Activated CD4-positive, alpha-beta T cell treated with anti-CD3 and anti-CD28 coated beads, Interleukin-10, Interleukin-2, amounts not matched to agents 100 ng/mL and 50 ng/mL, durations not matched to agents 16 hours and 8 hours (primary cell): ENCODE measurements around the gene AP3B2.

Experiments
- DNase-seq: peaks from one replicate; pipeline ENCODE4 v3.0.0-alpha.2; 2020

AP3B2 gene

GRCh38 chr15:82689147-82689546 lies 20.5 kb downstream of the AP3B2 start:
- DNase-seq = no peak

GRCh38 chr15:82688691-82689090 lies 21.0 kb downstream of the AP3B2 start:
- no peak for DNase-seq

DNA sequence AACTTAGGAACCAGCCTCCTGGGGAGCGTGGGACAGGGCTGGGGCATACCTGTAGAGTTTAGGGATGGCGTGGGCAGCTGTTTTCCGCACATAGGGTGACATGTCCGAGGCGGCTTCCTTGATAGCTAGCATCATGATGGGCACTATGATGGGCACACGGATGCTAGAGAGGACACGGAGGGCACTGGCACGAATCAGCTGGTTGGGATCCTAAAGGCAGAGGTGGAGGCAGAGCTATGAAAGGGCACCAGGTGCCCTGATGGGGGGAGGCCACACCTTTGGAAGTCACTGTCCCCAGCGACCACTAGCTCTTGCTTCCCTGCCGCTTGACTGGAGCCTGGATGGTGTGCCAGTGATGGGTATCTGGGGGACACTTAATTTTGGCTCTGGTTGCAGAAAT lies 28.3 kb downstream of the AP3B2 start:
- DNase-seq = no peak

DNA sequence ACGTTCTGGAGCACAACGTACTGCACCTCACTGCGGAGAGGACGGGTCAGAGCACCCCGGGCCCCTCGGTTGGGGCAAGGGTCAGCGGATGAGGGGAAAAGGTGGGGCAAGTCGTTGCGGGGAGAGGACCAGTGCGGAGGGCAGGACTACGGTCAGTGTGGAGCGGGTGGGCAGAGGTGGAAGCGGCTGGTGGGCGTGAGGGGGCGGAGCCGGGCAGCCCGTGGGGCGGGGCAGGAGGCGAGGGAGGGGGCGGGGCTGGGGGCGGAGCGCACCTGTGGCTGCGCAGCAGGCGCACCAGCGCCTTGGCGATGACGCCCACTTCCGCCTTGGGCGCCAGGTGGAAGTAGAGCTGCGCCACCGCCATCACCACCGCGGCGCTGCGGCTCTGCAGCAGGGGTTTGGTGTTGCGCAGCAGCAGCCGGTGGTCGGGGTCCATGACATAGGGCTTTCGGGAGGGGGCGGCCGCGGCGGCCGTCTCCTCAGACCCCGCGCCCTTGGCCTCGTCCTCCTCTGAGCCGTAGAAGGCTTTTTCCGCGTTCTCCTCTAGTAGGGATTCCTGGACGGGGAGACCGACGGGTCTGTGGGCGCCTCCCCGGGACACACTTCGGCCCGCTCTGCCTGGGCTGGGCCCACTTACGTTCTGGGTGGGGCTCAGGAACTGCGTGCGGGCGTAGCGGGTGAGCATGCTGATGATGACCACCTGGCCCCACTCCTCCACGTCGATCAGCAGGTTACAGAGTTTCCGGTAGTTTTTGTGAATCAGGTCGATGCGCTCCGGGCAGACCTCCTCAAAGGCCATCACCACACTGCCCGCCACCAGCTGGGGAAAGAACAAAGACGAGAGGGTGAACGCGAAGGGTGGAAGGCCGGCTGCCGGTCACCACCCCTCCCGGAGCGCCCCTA lies 29.2 kb downstream of the AP3B2 start:
- DNase-seq = peak; percentile 76

GRCh38 chr15:82679626-82680199 lies 30.0 kb downstream of the AP3B2 start:
- DNase-seq = no peak

DNA sequence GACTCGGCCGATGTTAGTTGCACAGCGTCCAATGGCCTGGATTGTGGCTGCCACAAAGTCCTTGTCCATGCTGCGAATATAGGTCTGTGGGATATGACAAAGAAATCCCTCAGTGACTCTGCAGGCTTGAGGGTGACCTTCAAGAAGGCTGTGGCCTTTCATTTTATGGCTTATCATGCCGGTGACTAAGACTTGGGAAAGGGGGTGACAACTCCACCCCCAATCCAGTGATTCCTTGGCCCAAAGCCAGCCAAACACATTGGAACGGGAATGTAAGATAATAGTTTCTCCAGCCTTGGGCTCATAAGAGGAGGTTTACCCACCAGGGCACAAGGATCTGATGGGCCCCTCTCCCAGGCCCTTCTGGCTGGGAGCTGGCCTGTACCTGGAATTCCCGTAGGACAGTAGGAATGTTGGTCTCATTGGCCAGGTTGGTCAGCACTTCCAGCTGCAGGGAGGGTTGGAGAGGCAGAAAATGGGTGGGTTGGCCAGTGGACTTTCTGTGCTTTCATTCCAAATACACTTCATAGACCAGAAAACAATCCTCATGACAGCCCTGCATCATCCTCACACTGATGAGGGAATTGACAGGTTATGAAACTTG lies 31.9 kb downstream of the AP3B2 start:
- DNase-seq = no peak

- DNase-seq = no peak
Observed at GRCh38 chr15:82674873-82675272, 34.8 kb downstream of the AP3B2 start.

GRCh38 chr15:82670699-82671098 lies 39.0 kb downstream of the AP3B2 start:
- no peak for DNase-seq

- no peak for DNase-seq
Observed at GRCh38 chr15:82666606-82667005, 43.1 kb downstream of the AP3B2 start.

DNA sequence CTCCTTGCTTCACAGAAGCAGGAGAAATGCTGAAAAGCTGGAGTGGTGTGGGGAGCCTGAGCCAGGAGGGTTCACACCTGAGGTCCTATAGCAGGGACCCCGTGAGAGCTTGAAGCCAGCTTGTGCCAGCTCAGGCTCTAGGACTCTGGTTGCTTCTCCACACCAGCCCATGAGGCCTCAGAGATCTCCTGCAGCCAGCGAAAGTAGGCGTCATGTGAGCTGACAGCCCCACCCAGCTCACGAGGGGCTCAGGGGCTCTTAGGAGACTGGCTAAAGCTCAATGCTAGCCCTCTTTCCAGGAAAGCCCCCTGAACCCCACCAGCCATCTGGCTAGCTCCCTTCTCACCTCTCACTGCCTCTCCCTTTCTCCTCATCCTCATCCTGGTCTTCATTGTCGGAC lies 45.7 kb downstream of the AP3B2 start:
- no peak for DNase-seq

DNA sequence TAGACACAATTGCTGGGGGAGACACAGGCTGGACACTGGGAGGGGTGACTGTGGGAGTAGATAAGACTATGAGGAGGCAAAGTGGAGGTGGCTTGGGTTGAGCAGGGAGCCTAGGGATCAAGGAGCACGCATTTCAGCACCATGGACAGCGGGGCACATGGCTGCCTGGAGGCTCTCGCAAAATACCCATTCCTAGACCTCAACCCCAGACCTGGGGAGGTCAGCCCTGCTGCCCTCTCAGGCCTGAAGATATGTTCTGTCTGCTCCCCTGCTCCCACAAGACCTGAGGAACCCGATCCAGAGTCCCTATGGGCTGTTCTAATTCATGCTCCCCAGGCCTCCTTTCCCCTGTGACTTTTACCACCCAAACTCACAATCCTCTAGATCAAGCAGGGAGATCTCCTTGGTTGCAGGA lies 46.5 kb downstream of the AP3B2 start:
- DNase-seq = peak; percentile 34

- DNase-seq = no peak
Observed at GRCh38 chr15:82662641-82663040, 47.0 kb downstream of the AP3B2 start.

DNA sequence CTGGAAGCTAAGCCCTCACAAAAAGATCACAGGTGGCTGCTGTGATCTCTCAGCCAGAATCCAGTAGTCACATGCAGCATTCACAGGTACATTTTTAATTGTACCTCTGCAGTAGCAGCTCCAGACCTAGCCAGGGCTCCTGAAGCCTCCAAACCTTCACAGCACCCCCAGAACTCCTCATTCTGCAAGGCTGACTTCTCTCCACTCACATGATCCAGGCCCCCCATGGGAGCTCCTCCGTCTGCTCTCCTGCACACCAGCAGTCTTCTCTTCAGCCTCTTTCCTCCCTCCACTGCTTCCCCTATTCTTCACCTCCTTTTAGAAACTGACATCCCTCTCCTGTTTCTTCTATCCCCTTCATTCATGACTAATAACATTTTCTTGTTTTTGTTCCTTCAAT lies 49.3 kb downstream of the AP3B2 start:
- no peak for DNase-seq

- no peak for DNase-seq
Observed at GRCh38 chr15:82656641-82657266, 52.9 kb downstream of the AP3B2 start.

DNA sequence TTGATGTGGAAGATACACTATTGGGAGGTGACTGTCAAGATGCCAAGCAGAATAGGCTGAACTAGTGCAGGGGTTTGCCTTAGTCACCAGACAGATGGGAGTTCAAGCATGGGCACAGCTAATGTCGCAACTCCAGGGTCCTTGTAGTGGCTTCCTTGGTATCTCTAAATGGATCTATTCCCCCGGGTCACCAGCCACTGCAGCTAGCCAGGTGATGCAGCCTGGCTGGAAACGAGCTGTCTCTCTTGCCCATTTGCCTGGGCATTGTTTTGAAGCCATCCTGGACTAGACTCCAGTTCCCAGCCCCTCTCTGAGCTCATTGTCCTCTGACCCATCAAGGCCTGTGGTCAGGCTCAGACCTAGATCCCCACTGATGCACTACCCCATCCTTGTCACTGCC lies 54.1 kb downstream of the AP3B2 start:
- DNase-seq = no peak

- no peak for DNase-seq
Observed at GRCh38 chr15:82653483-82654168, 56.0 kb downstream of the AP3B2 start.

DNA sequence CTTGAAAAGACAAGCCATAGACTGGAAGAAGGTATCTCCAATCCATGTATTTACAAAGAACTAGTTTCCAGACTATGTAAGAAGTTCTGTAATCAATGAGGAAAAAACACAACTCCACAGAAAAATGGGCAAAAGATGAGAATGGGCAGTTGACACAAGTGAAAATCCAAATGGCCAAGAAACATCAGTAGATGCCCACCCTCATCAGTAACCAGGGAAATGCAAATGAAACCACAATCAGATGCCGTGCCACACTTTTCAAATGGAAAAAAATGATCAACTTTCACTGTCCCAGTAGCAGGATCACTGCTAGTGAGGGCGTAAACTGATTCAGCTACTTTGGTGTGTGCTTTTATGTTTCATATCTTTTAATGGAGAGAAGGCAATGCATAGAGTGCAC lies 58.0 kb downstream of the AP3B2 start:
- DNase-seq = no peak

DNA sequence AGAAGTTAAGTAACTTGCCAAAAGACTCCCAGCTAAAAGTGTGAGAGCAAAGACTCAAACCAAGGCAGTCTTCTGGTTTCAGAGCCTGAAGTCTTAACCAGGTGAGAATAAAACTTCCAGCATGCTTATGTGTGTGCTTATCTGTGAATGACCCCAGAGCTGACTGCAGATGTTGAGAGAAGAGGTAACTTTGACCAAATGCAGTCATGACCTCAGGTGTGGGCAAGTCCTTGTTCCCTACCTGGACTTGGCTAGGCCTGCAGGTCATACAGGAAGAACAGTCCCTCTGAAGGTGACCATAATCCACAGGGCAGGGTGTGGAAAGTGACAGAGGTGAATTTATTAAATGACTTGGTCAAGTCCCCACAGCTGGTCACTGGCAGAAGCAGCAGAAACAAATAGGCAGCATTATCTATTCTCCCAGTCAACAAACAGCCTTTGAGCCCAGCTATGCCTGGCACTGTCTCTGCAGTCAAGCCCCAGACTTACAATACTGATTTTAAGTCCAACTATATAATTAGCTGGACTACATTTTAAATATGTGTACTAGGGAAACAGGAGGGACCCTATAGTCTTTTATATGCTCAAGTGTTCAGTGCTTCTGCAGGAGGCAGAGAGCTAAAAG lies 59.5 kb downstream of the AP3B2 start:
- DNase-seq = no peak

GRCh38 chr15:82649226-82649999 lies 60.3 kb downstream of the AP3B2 start:
- DNase-seq = no peak

DNA sequence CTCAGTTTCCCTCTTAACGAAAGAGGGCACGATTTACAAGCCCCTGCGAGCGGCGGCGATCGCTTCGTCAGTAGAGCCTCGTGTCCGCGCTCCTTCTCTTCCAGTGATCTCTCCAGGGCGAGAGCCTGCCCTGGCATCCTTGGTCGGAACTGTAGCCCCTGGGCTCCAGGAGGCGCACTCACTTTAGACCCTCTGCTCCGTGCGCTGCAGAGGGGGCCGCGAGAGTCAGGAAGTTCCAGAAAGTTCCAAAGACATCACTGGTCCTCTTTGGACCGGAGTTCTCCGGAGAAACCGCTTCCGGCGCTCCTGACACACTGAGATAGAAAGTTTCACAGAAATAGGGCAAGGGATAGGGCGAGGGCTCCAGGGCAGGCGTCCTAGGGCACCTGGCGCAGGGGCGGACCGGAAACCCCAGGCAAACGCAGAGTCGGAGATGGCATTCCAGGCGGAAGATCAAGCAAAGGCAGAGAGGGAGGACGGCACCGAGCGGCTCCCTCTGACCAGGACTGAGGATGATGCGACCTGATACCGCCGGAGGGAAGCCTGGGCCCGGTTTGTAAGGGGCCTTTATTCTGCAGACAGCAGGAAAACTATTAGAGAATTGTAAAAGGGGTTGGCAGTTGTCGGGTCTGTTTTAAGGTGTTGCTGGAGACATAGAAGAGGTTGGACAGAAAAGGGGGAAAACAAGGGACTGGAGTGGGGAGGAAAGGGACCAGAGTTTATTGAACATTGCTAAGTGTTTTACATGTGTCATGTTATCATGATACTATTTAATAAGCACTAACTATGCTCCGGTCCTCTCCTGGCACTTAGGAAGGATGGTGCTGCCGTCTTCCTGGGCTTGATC lies 61.2 kb downstream of the AP3B2 start:
- DNase-seq = no peak

- peak; percentile 10 for DNase-seq
Observed at GRCh38 chr15:82647835-82648256, 61.8 kb downstream of the AP3B2 start.
